Measurements from ENCODE around the gene RLN1. TPM values are rescaled to one million over a fixed set of nuclear protein-coding genes. Genes with fewer than 3 reads are reported as not detected.

RLN1 gene
- total RNA-seq, 6 experiments from 2014 or later, result not detected

GRCh38 chr9:5292141-5292540, 47.5 kb downstream of the RLN1 start:
- Histone ChIP-seq H3K27me3 (peaks cover 0 to 8% of the 10 kb centered on the region in 2 donors), H3K4me3 (no peak overlapping the region), H3K36me3 (no peaks in the 10 kb centered on the region), H3K9me3 (no peaks in the 10 kb centered on the region), H3K27ac (no peak overlapping the region), H3K4me1 (no peaks in the 10 kb centered on the region)
- DNase-seq, result no peak
- no peak for TF ChIP-seq POLR2A (IDR thresholded peaks at IDR 0.05)
- TF ChIP-seq, protein P1, sequence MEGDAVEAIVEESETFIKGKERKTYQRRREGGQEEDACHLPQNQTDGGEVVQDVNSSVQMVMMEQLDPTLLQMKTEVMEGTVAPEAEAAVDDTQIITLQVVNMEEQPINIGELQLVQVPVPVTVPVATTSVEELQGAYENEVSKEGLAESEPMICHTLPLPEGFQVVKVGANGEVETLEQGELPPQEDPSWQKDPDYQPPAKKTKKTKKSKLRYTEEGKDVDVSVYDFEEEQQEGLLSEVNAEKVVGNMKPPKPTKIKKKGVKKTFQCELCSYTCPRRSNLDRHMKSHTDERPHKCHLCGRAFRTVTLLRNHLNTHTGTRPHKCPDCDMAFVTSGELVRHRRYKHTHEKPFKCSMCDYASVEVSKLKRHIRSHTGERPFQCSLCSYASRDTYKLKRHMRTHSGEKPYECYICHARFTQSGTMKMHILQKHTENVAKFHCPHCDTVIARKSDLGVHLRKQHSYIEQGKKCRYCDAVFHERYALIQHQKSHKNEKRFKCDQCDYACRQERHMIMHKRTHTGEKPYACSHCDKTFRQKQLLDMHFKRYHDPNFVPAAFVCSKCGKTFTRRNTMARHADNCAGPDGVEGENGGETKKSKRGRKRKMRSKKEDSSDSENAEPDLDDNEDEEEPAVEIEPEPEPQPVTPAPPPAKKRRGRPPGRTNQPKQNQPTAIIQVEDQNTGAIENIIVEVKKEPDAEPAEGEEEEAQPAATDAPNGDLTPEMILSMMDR (IDR thresholded peaks at IDR 0.05), result no peak
- intact Hi-C loops (cut with DNase I), result no loop called here
- WGBS (ENCODE audit: insufficient coverage, low coverage, low lambda C conversion rate, missing lambda C conversion rate), result 67% methylated on average over 1 of the region's 1 CpG
- ATAC-seq, result no peak

- ATAC-seq (peak in 1 of 4 donors; percentile 42), DNase-seq (no peak)
- H3K36me3 ChIP-seq, result no peaks in the 10 kb centered on the region
- H3K4me3 ChIP-seq, result no peak overlapping the region
- TF ChIP-seq, protein P1 (IDR thresholded peaks at IDR 0.05), result no peak
- no peak for TF ChIP-seq POLR2A (IDR thresholded peaks at IDR 0.05)
- H3K9me3 ChIP-seq, result no peaks in the 10 kb centered on the region
- intact Hi-C loops (cut with DNase I), result no loop called here
- WGBS (ENCODE audit: insufficient coverage, low coverage, low lambda C conversion rate, missing lambda C conversion rate), result 10% methylated on average over 1 of the region's 1 CpG
- H3K4me1 ChIP-seq, result no peaks in the 10 kb centered on the region
- no peak overlapping the region for H3K27ac ChIP-seq
- H3K27me3 ChIP-seq, result peaks cover 0 to 8% of the 10 kb centered on the region in 2 donors
Measured at GRCh38 chr9:5288591-5288990, 51.1 kb downstream of the RLN1 start.

DNA sequence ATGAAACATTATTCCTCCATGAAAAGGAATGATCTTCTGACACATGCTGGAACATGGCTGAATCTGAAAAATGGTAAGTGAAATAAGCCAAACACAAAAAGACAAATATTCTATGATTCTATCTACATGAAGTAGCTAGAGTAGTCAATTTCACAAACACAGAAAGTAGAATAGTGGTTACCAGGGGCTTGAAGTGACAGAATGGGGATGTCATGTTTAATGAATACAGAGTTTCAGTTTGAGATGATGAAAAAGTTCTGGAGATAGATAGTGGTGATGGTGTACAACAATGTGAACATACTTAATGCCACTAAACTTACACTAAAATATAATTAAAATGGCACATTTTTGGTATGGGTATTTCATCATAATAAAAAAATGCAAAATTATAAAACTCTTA, 53.4 kb downstream of the RLN1 start:
- ATAC-seq, result no peak
- Histone ChIP-seq H3K36me3 (no peaks in the 10 kb centered on the region), H3K27me3 (peaks cover 0 to 8% of the 10 kb centered on the region in 2 donors), H3K27ac (no peak overlapping the region), H3K4me3 (no peak overlapping the region), H3K9me3 (no peaks in the 10 kb centered on the region), H3K4me1 (no peaks in the 10 kb centered on the region)
- no peak for TF ChIP-seq POLR2A (IDR thresholded peaks at IDR 0.05)
- TF ChIP-seq, protein P1 (IDR thresholded peaks at IDR 0.05), result no peak
- intact Hi-C loops (cut with DNase I), result no loop called here
- DNase-seq, result no peak

Small RNA genes lying within 50 kb of the gene (small RNA-seq; reads per million reads assigned to genes)
- 0 reads per million in 2 experiments for gene AL135786.1
- 0 reads per million in 2 experiments for gene HMGN2P31

Other genes starting within 250 kb of the RLN1 start
- gene INSL6, start 154.2 kb downstream of the RLN1 start, total RNA-seq, result not detected
- gene INSL4, start 108.5 kb downstream of the RLN1 start, total RNA-seq, result not detected
- gene RLN2, start 35.2 kb downstream of the RLN1 start, total RNA-seq, result not detected
- 10 to 100 TPM in 4 of 6 experiments, 1 to 10 TPM in 2; 7.3 to 14.4 (median 11.4) TPM for gene PLGRKT, start 98.0 kb upstream of the RLN1 start, total RNA-seq
- 1 to 10 TPM in 4 of 6 experiments, under 1 TPM in 2; 0.87 to 3.7 (median 1.5) TPM for gene CD274, start 110.7 kb upstream of the RLN1 start, total RNA-seq
- gene PDCD1LG2, start 170.7 kb upstream of the RLN1 start, total RNA-seq, result 1 to 10 TPM in 4 of 6 experiments, under 1 TPM in 2; 0.49 to 2.4 (median 1.1) TPM

All from right lobe of liver (tissue), 6 donors.